B cell (primary cell): Measurements from ENCODE around the gene NEGR1. TPM values are rescaled to one million over a fixed set of nuclear protein-coding genes. Genes with fewer than 3 reads are reported as not detected.

Experiments
- ATAC-seq: fragments of 200-7000 bp; cut with Tn5 transposase; one replicate; pipeline ENCODE4 v1.10.0; 2021; ENCODE audit warnings: low read depth, mild to moderate bottlenecking, moderate number of reproducible peaks, moderate library complexity
- CTCF ChIA-PET: fragments of 350-600 bp; sonication (Branson Sonifier 250); formaldehyde crosslinking; loops from one replicate; lab custom pipeline; 2021; ENCODE audit warnings: antibody characterized with exemption, inconsistent platforms; lab: Charles Lee
- POLR2A ChIA-PET: fragments of 350-600 bp; sonication (Branson Sonifier 250); formaldehyde crosslinking; loops from one replicate; lab custom pipeline; 2021; ENCODE audit warnings: antibody characterized with exemption; lab: Charles Lee
- DNase-seq: peaks from one replicate; pipeline ENCODE4 v3.0.0; 2013
- H2AFZ ChIP-seq: 2 replicates; pipeline ENCODE4 v1.6.1; 2012; ENCODE audit warnings: mild to moderate bottlenecking, low read depth, low read length; ENCODE audit not compliant: insufficient read depth, poor library complexity, severe bottlenecking
- H3K27ac ChIP-seq, 2 donors: 1 replicate in 1 of 2; 2 replicates in 1 of 2; pipeline ENCODE4 v1.5.1; 2012 to 2013; ENCODE audit warnings: low read length in 2 of 2, mild to moderate bottlenecking in 2 of 2, moderate library complexity in 1 of 2
- H3K27me3 ChIP-seq, 4 experiments: fragments of 200-600 bp in 1 of 4; sonication (generic) in 1 of 4; replicated peaks in 1 of 4; 1 replicate in 2 of 4; 2 replicates in 2 of 4; pipeline versions ENCODE4 v1.6.1 to v1.7.0; 2013 to 2016; ENCODE audit warnings: low read length in 3 of 4, mild to moderate bottlenecking in 2 of 4, mixed read lengths in 1 of 4, moderate library complexity in 1 of 4; ENCODE audit not compliant: insufficient read depth in 4 of 4, control insufficient read depth in 3 of 4; ENCODE audit errors: control extremely low read depth in 1 of 4
- H3K36me3 ChIP-seq, 2 experiments: replicated peaks in 1 of 2; 1 replicate in 1 of 2; 2 replicates in 1 of 2; pipeline versions ENCODE4 v1.6.1 to v1.7.1; 2013; ENCODE audit warnings: low read length in 1 of 2; ENCODE audit not compliant: insufficient read depth in 2 of 2, control insufficient read depth in 1 of 2; ENCODE audit errors: control extremely low read depth in 1 of 2, extremely low read depth in 1 of 2
- H3K4me1 ChIP-seq, 2 donors: fragments of 200-600 bp in 1 of 2; sonication (generic) in 1 of 2; 1 replicate in 1 of 2; 2 replicates in 1 of 2; pipeline versions ENCODE4 v1.5.1 to v1.6.1; 2013 to 2017; ENCODE audit warnings: low read length in 2 of 2; ENCODE audit not compliant: control insufficient read depth in 2 of 2, insufficient read depth in 2 of 2
- H3K4me2 ChIP-seq: replicated peaks from 2 replicates; pipeline ENCODE3; 2012; ENCODE audit warnings: mild to moderate bottlenecking, low read depth, low read length; ENCODE audit not compliant: poor library complexity, severe bottlenecking
- H3K4me3 ChIP-seq, 5 experiments: fragments of 200-600 bp in 1 of 5; sonication (generic) in 1 of 5; 1 replicate in 3 of 5; 2 replicates in 2 of 5; pipeline versions ENCODE4 v1.5.1 to v1.7.0; 2011 to 2016; ENCODE audit warnings: low read length in 4 of 5, mild to moderate bottlenecking in 4 of 5, low read depth in 2 of 5, control low read depth in 1 of 5, moderate library complexity in 1 of 5; ENCODE audit not compliant: insufficient read depth in 1 of 5; ENCODE audit errors: control extremely low read depth in 1 of 5, extremely low read depth in 1 of 5
- H3K79me2 ChIP-seq: fragments of 200-600 bp; sonication (generic); one replicate; pipeline ENCODE4 v1.6.0; 2016; ENCODE audit warnings: low read length; ENCODE audit not compliant: control insufficient read depth, insufficient read depth
- H3K9ac ChIP-seq: fragments of 200-600 bp; sonication (generic); 2 replicates; pipeline ENCODE4 v1.6.1; 2017; ENCODE audit warnings: mild to moderate bottlenecking, low read length, moderate library complexity
- H3K9me3 ChIP-seq, 3 donors: one replicate each; pipeline versions ENCODE4 v1.6.1 to v1.7.1; 2013; ENCODE audit warnings: low read length in 2 of 3; ENCODE audit not compliant: control insufficient read depth in 2 of 3, insufficient read depth in 1 of 3; ENCODE audit errors: control extremely low read depth in 1 of 3
- H4K20me1 ChIP-seq: 2 replicates; pipeline ENCODE4 v1.6.0; 2012; ENCODE audit warnings: mild to moderate bottlenecking, low read length; ENCODE audit not compliant: insufficient read depth, control insufficient read depth, poor library complexity, severe bottlenecking
- H3K27ac Mint-ChIP-seq: one replicate; pipeline ENCODE4 v1.8.0; 2021; ENCODE audit warnings: mixed read lengths
- H3K27me3 Mint-ChIP-seq: one replicate; pipeline ENCODE4 v1.8.0; 2021; ENCODE audit warnings: mixed read lengths
- H3K4me1 Mint-ChIP-seq: one replicate; pipeline ENCODE4 v1.8.0; 2021; ENCODE audit warnings: mixed read lengths
- H3K4me3 Mint-ChIP-seq: one replicate; pipeline ENCODE4 v1.8.0; 2021; ENCODE audit warnings: mixed read lengths
- H3K9me3 Mint-ChIP-seq: one replicate; pipeline ENCODE4 v1.8.0; 2022; ENCODE audit warnings: mixed read lengths; ENCODE audit not compliant: insufficient read depth
- CTCF ChIP-seq: fragments of 200-600 bp; IDR thresholded peaks from one replicate; pipeline ENCODE4 v1.8.0; 2022; ENCODE audit warnings: antibody characterized with exemption, mild to moderate bottlenecking
- EZH2 ChIP-seq: IDR thresholded peaks from 2 replicates; pipeline ENCODE4 v1.6.1; 2012; ENCODE audit warnings: borderline replicate concordance, low read depth, mild to moderate bottlenecking, moderate library complexity, low read length; ENCODE audit not compliant: insufficient read depth, poor library complexity, severe bottlenecking
- WGBS: methylation state at CpG from one replicate; pipeline ENCODE4 v1.1.5; 2013; ENCODE audit warnings: missing lambda C conversion rate; ENCODE audit not compliant: insufficient coverage; 5-methylcytosine and 5-hydroxymethylcytosine counted together
- intact Hi-C: fragments of 100-400 bp; cut with micrococcal nuclease; formaldehyde crosslinking; loops from one replicate; pipeline ENCODE4 v1.10.0; 2022
- polyA plus RNA-seq: library from polyadenylated mRNA; depleted of rRNA; stranded (reverse); fragments of >200 nt; gene quantifications from 2 replicates; pipeline ENCODE4 v1.2.3, GENCODE V29; 2012
- total RNA-seq, 2 donors: library from RNA; stranded (reverse); fragments of 120-200 nt in 1 of 2; gene quantifications; 1 replicate in 1 of 2; 2 replicates in 1 of 2; pipeline versions ENCODE4 v1.2.3 to v1.2.4, GENCODE V29; 2013 to 2022

The NEGR1 gene
- total and polyA plus RNA-seq, 2 donors (not counting 1 experiment from before 2014, with no cell fraction given) = 0.01 TPM; not detected in 1

- H4K20me1 ChIP-seq = no peaks in the 10 kb centered on the region
- ChIA-PET CTCF (no interaction called here), POLR2A (no interaction called here)
- no peak for TF ChIP-seq EZH2
- TF ChIP-seq CTCF = no peak
- no peak overlapping the region for H3K27ac Mint-ChIP-seq
- H3K79me2 ChIP-seq = no peaks in the 10 kb centered on the region
- no peak for DNase-seq
- no peaks in the 10 kb centered on the region for H3K27me3 ChIP-seq
- H3K9me3 Mint-ChIP-seq = peaks cover 2% of the 10 kb centered on the region
- H3K4me1 Mint-ChIP-seq = no peaks in the 10 kb centered on the region
- no peaks in the 10 kb centered on the region for H3K27me3 Mint-ChIP-seq
- no peak overlapping the region for H2AFZ ChIP-seq
- no peak overlapping the region for H3K4me3 ChIP-seq
- no peaks in the 10 kb centered on the region for H3K9me3 ChIP-seq
- H3K27ac ChIP-seq = no peak overlapping the region
- intact Hi-C loops = no loop called here
- WGBS = 87% methylated on average over 3 of the region's 4 CpGs
- H3K4me2 ChIP-seq = no peak overlapping the region
- H3K9ac ChIP-seq = no peak overlapping the region
- no peak for ATAC-seq
- H3K4me3 Mint-ChIP-seq = no peak overlapping the region
- H3K4me1 ChIP-seq = no peaks in the 10 kb centered on the region
- H3K36me3 ChIP-seq = no peaks in the 10 kb centered on the region
Observed at GRCh38 chr1:71823708-71824305, 458.5 kb downstream of the NEGR1 start.

- no peak overlapping the region for H3K27ac ChIP-seq
- H2AFZ ChIP-seq = no peak overlapping the region
- no peaks in the 10 kb centered on the region for H3K9me3 ChIP-seq
- no peaks in the 10 kb centered on the region for H3K79me2 ChIP-seq
- H3K4me3 Mint-ChIP-seq = no peak overlapping the region
- no peak for ATAC-seq
- H3K27me3 ChIP-seq = no peaks in the 10 kb centered on the region
- H3K27me3 Mint-ChIP-seq = no peaks in the 10 kb centered on the region
- H3K4me3 ChIP-seq = no peak overlapping the region
- H3K4me1 Mint-ChIP-seq = no peaks in the 10 kb centered on the region
- no peaks in the 10 kb centered on the region for H3K4me1 ChIP-seq
- intact Hi-C loops = no loop called here
- no peak overlapping the region for H3K27ac Mint-ChIP-seq
- 46% methylated on average over 2 of the region's 4 CpGs for WGBS
- H3K36me3 ChIP-seq = no peaks in the 10 kb centered on the region
- H3K9me3 Mint-ChIP-seq = no peaks in the 10 kb centered on the region
- H3K9ac ChIP-seq = no peak overlapping the region
- CTCF ChIA-PET = interaction anchor here (0.6 kb wide), 2 partner anchors 60 to 1071 kb away, joined by 3 read pairs; no protein-coding TSS in a partner anchor
- no peak for DNase-seq
- TF ChIP-seq EZH2 = no peak
- TF ChIP-seq CTCF = no peak
- POLR2A ChIA-PET = no interaction called here
- no peak overlapping the region for H3K4me2 ChIP-seq
- H4K20me1 ChIP-seq = no peaks in the 10 kb centered on the region
Observed at GRCh38 chr1:71817028-71817427, 465.3 kb downstream of the NEGR1 start.
